Neuronal stem cell (in vitro differentiated cells): Measurements from ENCODE around the gene TMEM41B. TPM values are rescaled to one million over a fixed set of nuclear protein-coding genes. Genes with fewer than 3 reads are reported as not detected.
A peak's percentile ranks its signal among the peaks of the same experiment; 100 is the strongest.
"Not testable (repeated sequence)": the region's sequence is repeated elsewhere in the genome, so short reads cannot be mapped to it uniquely, and the experiment has no call there.

Experiments
- DNase-seq: peaks from one replicate; pipeline ENCODE4 v3.0.0-alpha.2; 2013; ENCODE audit warnings: low spot score
- H2AFZ ChIP-seq: one replicate; pipeline ENCODE4 v1.6.1; 2013; ENCODE audit warnings: mild to moderate bottlenecking, low read length, inconsistent platforms
- H2AK5ac ChIP-seq: 2 replicates; pipeline ENCODE4 v1.6.1; 2013; ENCODE audit warnings: low read depth, mild to moderate bottlenecking, inconsistent platforms, low read length, moderate library complexity, mixed read lengths
- H2BK120ac ChIP-seq: 2 replicates; pipeline ENCODE4 v1.6.1; 2013; ENCODE audit warnings: low read depth, mild to moderate bottlenecking, inconsistent platforms, low read length, moderate library complexity, mixed read lengths
- H2BK12ac ChIP-seq: one replicate; pipeline ENCODE4 v1.6.1; 2013; ENCODE audit warnings: low read length, inconsistent platforms
- H2BK15ac ChIP-seq: 2 replicates; pipeline ENCODE4 v1.6.1; 2013; ENCODE audit warnings: mild to moderate bottlenecking, low read length, inconsistent platforms, mixed read lengths
- H2BK5ac ChIP-seq: one replicate; pipeline ENCODE4 v1.6.1; 2013; ENCODE audit warnings: inconsistent platforms, mild to moderate bottlenecking, low read length, moderate library complexity
- H3K14ac ChIP-seq: one replicate; pipeline ENCODE4 v1.6.1; 2013; ENCODE audit warnings: low read length, inconsistent platforms
- H3K18ac ChIP-seq: 2 replicates; pipeline ENCODE4 v1.6.1; 2013; ENCODE audit warnings: low read length, inconsistent platforms
- H3K23ac ChIP-seq: 2 replicates; pipeline ENCODE4 v1.6.1; 2013; ENCODE audit warnings: low read depth, mild to moderate bottlenecking, mixed read lengths, low read length, inconsistent platforms; ENCODE audit not compliant: poor library complexity
- H3K27ac ChIP-seq: replicated peaks from 3 replicates; pipeline ENCODE4 v1.5.1; 2013; ENCODE audit warnings: low read length, inconsistent platforms
- H3K27me3 ChIP-seq, 3 experiments: 2 replicates each; pipeline ENCODE4 v1.6.1; 2013; ENCODE audit warnings: low read length in 3 of 3, mild to moderate bottlenecking in 2 of 3, inconsistent platforms in 1 of 3, low read depth in 1 of 3, mixed read lengths in 1 of 3, moderate library complexity in 1 of 3; ENCODE audit not compliant: control insufficient read depth in 3 of 3, insufficient read depth in 3 of 3
- H3K36me3 ChIP-seq, 2 donors: replicated peaks in 1 of 2; 2 replicates each; pipeline ENCODE4 v1.6.1; 2013; ENCODE audit warnings: low read length in 2 of 2; ENCODE audit not compliant: control insufficient read depth in 2 of 2, insufficient read depth in 2 of 2
- H3K4ac ChIP-seq: 2 replicates; pipeline ENCODE4 v1.6.1; 2013; ENCODE audit warnings: inconsistent platforms, mild to moderate bottlenecking, low read length, moderate library complexity
- H3K4me1 ChIP-seq, 2 donors: 1 replicate in 1 of 2; 2 replicates in 1 of 2; pipeline ENCODE4 v1.6.1; 2013; ENCODE audit warnings: low read length in 2 of 2, low read depth in 1 of 2; ENCODE audit not compliant: control insufficient read depth in 2 of 2, insufficient read depth in 1 of 2
- H3K4me2 ChIP-seq: one replicate; pipeline ENCODE4 v1.6.1; 2013; ENCODE audit warnings: mild to moderate bottlenecking, low read length, inconsistent platforms; ENCODE audit not compliant: insufficient read depth, poor library complexity, severe bottlenecking
- H3K4me3 ChIP-seq, 2 donors: 2 replicates each; pipeline ENCODE4 v1.5.1; 2013; ENCODE audit warnings: low read length in 2 of 2, mild to moderate bottlenecking in 2 of 2, inconsistent platforms in 1 of 2, moderate library complexity in 1 of 2
- H3K79me1 ChIP-seq: one replicate; pipeline ENCODE4 v1.6.1; 2013; ENCODE audit warnings: low read depth, mild to moderate bottlenecking, inconsistent platforms, low read length, moderate library complexity
- H3K9ac ChIP-seq: one replicate; pipeline ENCODE4 v1.6.1; 2013; ENCODE audit warnings: mild to moderate bottlenecking, low read depth, low read length, inconsistent platforms; ENCODE audit not compliant: poor library complexity
- H3K9me3 ChIP-seq, 2 donors: replicated peaks in 1 of 2; 2 replicates each; pipeline versions ENCODE3 to v1.6.1; 2013; ENCODE audit warnings: low read length in 2 of 2, mild to moderate bottlenecking in 2 of 2, inconsistent platforms in 1 of 2, low read depth in 1 of 2, mixed read lengths in 1 of 2, moderate library complexity in 1 of 2; ENCODE audit not compliant: control insufficient read depth in 2 of 2, insufficient read depth in 1 of 2
- H4K8ac ChIP-seq: one replicate; pipeline ENCODE4 v1.6.1; 2013; ENCODE audit warnings: low read depth, mild to moderate bottlenecking, inconsistent platforms, low read length, moderate library complexity
- H4K91ac ChIP-seq: one replicate; pipeline ENCODE4 v1.6.1; 2013; ENCODE audit warnings: low read length, low read depth, mild to moderate bottlenecking, inconsistent platforms; ENCODE audit not compliant: poor library complexity
- WGBS, 2 donors: extraction: QIAGEN DNeasy Blood & Tissue Kit; methylation state at CpG; one replicate each; pipeline ENCODE4 v1.1.7; 2013; ENCODE audit warnings: missing lambda C conversion rate in 2 of 2, mixed read lengths in 1 of 2; ENCODE audit not compliant: insufficient read length in 2 of 2, insufficient replicate concordance in 1 of 2; ENCODE audit errors: extremely low coverage in 2 of 2; 5-methylcytosine and 5-hydroxymethylcytosine counted together
- polyA plus RNA-seq, 2 experiments: library from polyadenylated mRNA; stranded (reverse); fragments of 200-250 nt; gene quantifications; one replicate each; pipeline ENCODE4 v1.2.3, GENCODE V29; 2013

Gene TMEM41B
- 36.8 TPM for polyA plus RNA-seq (2013, experiment 1 of 2)
- 38.9 TPM for polyA plus RNA-seq (2013, experiment 2 of 2)

GRCh38 chr11:9314291-9315077 lies at the start of gene TMEM41B:
TMEM41B (minus strand) TSS chr11:9314593; CDS start chr11:9314441, 152 bp downstream.
- H3K4me1 ChIP-seq: peaks cover 7 to 10% of the 10 kb centered on the region in 2 donors
- H3K18ac ChIP-seq: peak within 1 kb of the TSS; percentile 98
- H2BK120ac ChIP-seq: peak within 1 kb of the TSS; percentile 82
- H3K36me3 ChIP-seq: peaks cover 0 to 4% of the 10 kb centered on the region in 2 donors
- no peak within 1 kb of the TSS for H3K4ac ChIP-seq
- H3K27ac ChIP-seq: peak within 1 kb of the TSS; percentile 93
- H3K23ac ChIP-seq: peak within 1 kb of the TSS; percentile 100
- no peak within 1 kb of the TSS for H4K8ac ChIP-seq
- WGBS, 2 donors: no CpG with 5 or more reads among the region's 71 CpGs
- H2BK5ac ChIP-seq: peak within 1 kb of the TSS; percentile 98
- H3K79me1 ChIP-seq: peaks cover 2% of the 10 kb centered on the region
- no peaks in the 10 kb centered on the region for H3K27me3 ChIP-seq
- DNase-seq: peak; percentile 98
- H3K4me2 ChIP-seq: peak within 1 kb of the TSS; percentile 79
- no peaks in the 10 kb centered on the region for H3K9me3 ChIP-seq
- H2AK5ac ChIP-seq: peak within 1 kb of the TSS; percentile 31
- H3K14ac ChIP-seq: peak within 1 kb of the TSS; percentile 57
- H2BK15ac ChIP-seq: peak within 1 kb of the TSS; percentile 45
- H3K4me3 ChIP-seq: peak within 1 kb of the TSS; percentile 96 to 98
- peak within 1 kb of the TSS; percentile 98 for H2AFZ ChIP-seq
- H2BK12ac ChIP-seq: no peak within 1 kb of the TSS
- H3K9ac ChIP-seq: peak within 1 kb of the TSS; percentile 94
- no peak within 1 kb of the TSS for H4K91ac ChIP-seq

GRCh38 chr11:9362393-9362863 lies 48.0 kb upstream of the TMEM41B start:
- Histone ChIP-seq H4K8ac (no peak overlapping the region), H3K79me1 (no peaks in the 10 kb centered on the region), H3K9ac (no peak overlapping the region), H4K91ac (no peak overlapping the region), H2BK15ac (no peak overlapping the region), H2AK5ac (no peak overlapping the region), H3K27me3 (no peaks in the 10 kb centered on the region), H3K23ac (no peak overlapping the region), H2BK5ac (no peak overlapping the region), H3K9me3 (no peaks in the 10 kb centered on the region), H2BK120ac (no peak overlapping the region), H2AFZ (peak overlapping the region; percentile 61), H3K36me3 (no peaks in the 10 kb centered on the region), H3K4me1 (peaks cover 3 to 13% of the 10 kb centered on the region in 2 donors), H3K4ac (no peak overlapping the region), H3K4me3 (no peak overlapping the region), H2BK12ac (no peak overlapping the region), H3K27ac (no peak overlapping the region), H3K18ac (no peak overlapping the region), H3K14ac (no peak overlapping the region), H3K4me2 (no peak overlapping the region)
- no peak for DNase-seq
- WGBS, 2 donors: no CpG with 5 or more reads among the region's 2 CpGs

GRCh38 chr11:9360862-9361622 lies 46.6 kb upstream of the TMEM41B start:
- H3K4ac ChIP-seq, H3K18ac ChIP-seq, H2AK5ac ChIP-seq, DNase-seq, H3K4me3 ChIP-seq, H3K4me2 ChIP-seq, H3K27me3 ChIP-seq, H3K9ac ChIP-seq, H2BK12ac ChIP-seq, H2BK15ac ChIP-seq, H3K79me1 ChIP-seq, H3K27ac ChIP-seq, H4K91ac ChIP-seq, H3K23ac ChIP-seq, H3K9me3 ChIP-seq, H4K8ac ChIP-seq, H2BK5ac ChIP-seq, H2BK120ac ChIP-seq, H3K36me3 ChIP-seq, H2AFZ ChIP-seq, H3K14ac ChIP-seq: not testable (repeated sequence)
- WGBS, 2 donors: no CpG with 5 or more reads among the region's 13 CpGs
- peaks cover 3 to 11% of the 10 kb centered on the region in 2 donors for H3K4me1 ChIP-seq

- Histone ChIP-seq H4K91ac (no peak overlapping the region), H3K9ac (no peak overlapping the region), H2BK12ac (no peak overlapping the region), H3K23ac (no peak overlapping the region), H4K8ac (no peak overlapping the region), H3K4me2 (no peak overlapping the region), H3K4me1 (no peaks in the 10 kb centered on the region), H3K27me3 (no peaks in the 10 kb centered on the region), H2BK5ac (no peak overlapping the region), H3K9me3 (no peaks in the 10 kb centered on the region), H3K4ac (no peak overlapping the region), H3K4me3 (no peak overlapping the region), H3K27ac (no peak overlapping the region), H2BK15ac (no peak overlapping the region), H2AFZ (no peak overlapping the region), H3K36me3 (no peaks in the 10 kb centered on the region), H3K79me1 (no peaks in the 10 kb centered on the region), H2AK5ac (no peak overlapping the region), H3K18ac (no peak overlapping the region), H3K14ac (no peak overlapping the region), H2BK120ac (no peak overlapping the region)
- DNase-seq: no peak
- WGBS, 2 donors: no CpG with 5 or more reads among the region's 4 CpGs
Measured at GRCh38 chr11:9357041-9357440, 42.6 kb upstream of the TMEM41B start.
